ENCODE data around the gene SMIM12.

The SMIM12 gene

GRCh38 chr1:34866762-34867109, 7.2 kb upstream of the SMIM12 start:
- DNase-seq (ENCODE audit: low spot score), result no peak
- H3K36me3 Mint-ChIP-seq (ENCODE audit: low read depth), result no peaks in the 10 kb centered on the region
- peak overlapping the region; percentile 79 for H3K4me3 Mint-ChIP-seq
- H3K9me3 Mint-ChIP-seq, result no peaks in the 10 kb centered on the region
- peaks cover 19% of the 10 kb centered on the region for H3K4me1 Mint-ChIP-seq (ENCODE audit: low read depth)
- H3K27me3 Mint-ChIP-seq (ENCODE audit: low read depth), result peaks cover 18% of the 10 kb centered on the region
- H3K27ac Mint-ChIP-seq, result no peak overlapping the region

- H3K4me3 Mint-ChIP-seq, result peak overlapping the region; percentile 79
- peak; percentile 88 for DNase-seq (ENCODE audit: low spot score)
- peaks cover 19% of the 10 kb centered on the region for H3K4me1 Mint-ChIP-seq (ENCODE audit: low read depth)
Measured at GRCh38 chr1:34865981-34866761, 6.6 kb upstream of the SMIM12 start.

GRCh38 chr1:34865573-34865972, 6.0 kb upstream of the SMIM12 start:
- H3K4me1 Mint-ChIP-seq (ENCODE audit: low read depth), result peaks cover 19% of the 10 kb centered on the region
- no peak for DNase-seq (ENCODE audit: low spot score)
- peaks cover 9% of the 10 kb centered on the region for H3K27me3 Mint-ChIP-seq (ENCODE audit: low read depth)
- H3K9me3 Mint-ChIP-seq, result no peaks in the 10 kb centered on the region
- H3K36me3 Mint-ChIP-seq (ENCODE audit: low read depth), result no peaks in the 10 kb centered on the region
- H3K4me3 Mint-ChIP-seq, result no peak overlapping the region
- H3K27ac Mint-ChIP-seq, result no peak overlapping the region

More at GRCh38 chr1:34865981-34866761, 6.6 kb upstream of the SMIM12 start:
- Mint-ChIP-seq H3K27me3 (ENCODE audit: low read depth) (peaks cover 12% of the 10 kb centered on the region), H3K9me3 (no peaks in the 10 kb centered on the region), H3K36me3 (ENCODE audit: low read depth) (no peaks in the 10 kb centered on the region), H3K27ac (peak overlapping the region; percentile 76)

- H3K4me1 Mint-ChIP-seq (ENCODE audit: low read depth), result peaks cover 26% of the 10 kb centered on the region
Measured at GRCh38 chr1:34864759-34865158, 5.2 kb upstream of the SMIM12 start.

GRCh38 chr1:34863501-34863900, 4.0 kb upstream of the SMIM12 start:
- Mint-ChIP-seq H3K4me1 (ENCODE audit: low read depth) (peaks cover 33% of the 10 kb centered on the region), H3K27me3 (ENCODE audit: low read depth) (peaks cover 9% of the 10 kb centered on the region), H3K36me3 (ENCODE audit: low read depth) (peaks cover 6% of the 10 kb centered on the region), H3K4me3 (peak overlapping the region; percentile 74), H3K27ac (peak overlapping the region; percentile 60), H3K9me3 (no peaks in the 10 kb centered on the region)
- no peak for DNase-seq (ENCODE audit: low spot score)

More at GRCh38 chr1:34864759-34865158, 5.2 kb upstream of the SMIM12 start:
- Mint-ChIP-seq H3K36me3 (ENCODE audit: low read depth) (peaks cover 2% of the 10 kb centered on the region), H3K4me3 (peak overlapping the region; percentile 74), H3K27ac (peak overlapping the region; percentile 56), H3K27me3 (ENCODE audit: low read depth) (peaks cover 9% of the 10 kb centered on the region), H3K9me3 (no peaks in the 10 kb centered on the region)
- DNase-seq (ENCODE audit: low spot score), result no peak

- no peaks in the 10 kb centered on the region for H3K9me3 Mint-ChIP-seq
- peaks cover 35% of the 10 kb centered on the region for H3K4me1 Mint-ChIP-seq (ENCODE audit: low read depth)
- peaks cover 21% of the 10 kb centered on the region for H3K36me3 Mint-ChIP-seq (ENCODE audit: low read depth)
- peak; percentile 31 for DNase-seq (ENCODE audit: low spot score)
- H3K4me3 Mint-ChIP-seq, result peak overlapping the region; percentile 99
- peak overlapping the region; percentile 94 for H3K27ac Mint-ChIP-seq
- H3K27me3 Mint-ChIP-seq (ENCODE audit: low read depth), result no peaks in the 10 kb centered on the region
Measured at GRCh38 chr1:34858901-34859445, 576 bp downstream of the SMIM12 start.

GRCh38 chr1:34856697-34857096, 2.9 kb downstream of the SMIM12 start:
- peaks cover 34% of the 10 kb centered on the region for H3K36me3 Mint-ChIP-seq (ENCODE audit: low read depth)
- H3K4me3 Mint-ChIP-seq, result no peak overlapping the region
- no peaks in the 10 kb centered on the region for H3K27me3 Mint-ChIP-seq (ENCODE audit: low read depth)
- no peak overlapping the region for H3K27ac Mint-ChIP-seq
- no peaks in the 10 kb centered on the region for H3K9me3 Mint-ChIP-seq
- peaks cover 32% of the 10 kb centered on the region for H3K4me1 Mint-ChIP-seq (ENCODE audit: low read depth)
- DNase-seq (ENCODE audit: low spot score), result no peak

- peak; percentile 87 for DNase-seq (ENCODE audit: low spot score)
- peaks cover 12% of the 10 kb centered on the region for H3K4me1 Mint-ChIP-seq (ENCODE audit: low read depth)
- no peaks in the 10 kb centered on the region for H3K9me3 Mint-ChIP-seq
- H3K27ac Mint-ChIP-seq, result no peak overlapping the region
- H3K36me3 Mint-ChIP-seq (ENCODE audit: low read depth), result peaks cover 37% of the 10 kb centered on the region
- H3K4me3 Mint-ChIP-seq, result no peak overlapping the region
- no peaks in the 10 kb centered on the region for H3K27me3 Mint-ChIP-seq (ENCODE audit: low read depth)
Measured at GRCh38 chr1:34852677-34853217, 6.8 kb downstream of the SMIM12 start.

GRCh38 chr1:34851431-34852105, 8.0 kb downstream of the SMIM12 start:
- Mint-ChIP-seq H3K4me3 (no peak overlapping the region), H3K27ac (no peak overlapping the region), H3K4me1 (ENCODE audit: low read depth) (peaks cover 8% of the 10 kb centered on the region), H3K9me3 (no peaks in the 10 kb centered on the region), H3K27me3 (ENCODE audit: low read depth) (no peaks in the 10 kb centered on the region), H3K36me3 (ENCODE audit: low read depth) (peaks cover 37% of the 10 kb centered on the region)
- DNase-seq (ENCODE audit: low spot score), result no peak

GRCh38 chr1:34850382-34850781, 9.2 kb downstream of the SMIM12 start:
- Mint-ChIP-seq H3K27ac (no peak overlapping the region), H3K4me1 (ENCODE audit: low read depth) (peaks cover 8% of the 10 kb centered on the region), H3K36me3 (ENCODE audit: low read depth) (peaks cover 32% of the 10 kb centered on the region), H3K9me3 (no peaks in the 10 kb centered on the region), H3K4me3 (no peak overlapping the region), H3K27me3 (ENCODE audit: low read depth) (no peaks in the 10 kb centered on the region)
- no peak for DNase-seq (ENCODE audit: low spot score)

GRCh38 chr1:34847094-34847493, 12.5 kb downstream of the SMIM12 start:
- Mint-ChIP-seq H3K9me3 (no peaks in the 10 kb centered on the region), H3K27ac (no peak overlapping the region), H3K4me1 (ENCODE audit: low read depth) (peaks cover 1% of the 10 kb centered on the region), H3K4me3 (no peak overlapping the region), H3K27me3 (ENCODE audit: low read depth) (no peaks in the 10 kb centered on the region), H3K36me3 (ENCODE audit: low read depth) (peaks cover 9% of the 10 kb centered on the region)
- no peak for DNase-seq (ENCODE audit: low spot score)

GRCh38 chr1:34846265-34846664, 13.3 kb downstream of the SMIM12 start:
- Mint-ChIP-seq H3K27ac (no peak overlapping the region), H3K36me3 (ENCODE audit: low read depth) (peaks cover 9% of the 10 kb centered on the region)

GRCh38 chr1:34845131-34845901, 14.2 kb downstream of the SMIM12 start:
- no peak overlapping the region for H3K27ac Mint-ChIP-seq
- no peak overlapping the region for H3K4me3 Mint-ChIP-seq
- DNase-seq (ENCODE audit: low spot score), result no peak
- peaks cover 1% of the 10 kb centered on the region for H3K4me1 Mint-ChIP-seq (ENCODE audit: low read depth)
- peaks cover 9% of the 10 kb centered on the region for H3K36me3 Mint-ChIP-seq (ENCODE audit: low read depth)
- no peaks in the 10 kb centered on the region for H3K9me3 Mint-ChIP-seq
- no peaks in the 10 kb centered on the region for H3K27me3 Mint-ChIP-seq (ENCODE audit: low read depth)

More at GRCh38 chr1:34846265-34846664, 13.3 kb downstream of the SMIM12 start:
- Mint-ChIP-seq H3K27me3 (ENCODE audit: low read depth) (no peaks in the 10 kb centered on the region), H3K4me1 (ENCODE audit: low read depth) (peaks cover 1% of the 10 kb centered on the region), H3K4me3 (no peak overlapping the region), H3K9me3 (no peaks in the 10 kb centered on the region)
- no peak for DNase-seq (ENCODE audit: low spot score)
